Effector memory CD8-positive, alpha-beta T cell (primary cell): ENCODE measurements around the gene NCKIPSD.

Experiments
- ATAC-seq: fragments of 150-1000 bp; cut with Tn5 transposase; replicated peaks from 2 replicates; pipeline ENCODE4 v1.10.0; 2021; ENCODE audit warnings: mild to moderate bottlenecking, moderate library complexity
- DNase-seq, 3 experiments: peaks; one replicate each; pipeline ENCODE4 v3.0.0; 2021
- H3K27ac Mint-ChIP-seq, 2 donors: one replicate each; pipeline ENCODE4 v1.8.0; 2022; ENCODE audit warnings: mild to moderate bottlenecking in 2 of 2, mixed read lengths in 2 of 2, moderate library complexity in 2 of 2
- H3K27me3 Mint-ChIP-seq, 2 donors: one replicate each; pipeline ENCODE4 v1.8.0; 2022; ENCODE audit warnings: mixed read lengths in 2 of 2
- H3K36me3 Mint-ChIP-seq: one replicate; pipeline ENCODE4 v1.8.0; 2022; ENCODE audit warnings: mild to moderate bottlenecking, moderate library complexity, mixed read lengths; ENCODE audit not compliant: insufficient read depth
- H3K4me1 Mint-ChIP-seq, 2 donors: one replicate each; pipeline ENCODE4 v1.8.0; 2022; ENCODE audit warnings: low read depth in 2 of 2, mixed read lengths in 2 of 2
- H3K4me3 Mint-ChIP-seq, 2 donors: one replicate each; pipeline ENCODE4 v1.8.0; 2022; ENCODE audit warnings: mild to moderate bottlenecking in 2 of 2, mixed read lengths in 2 of 2, moderate library complexity in 2 of 2
- H3K9me3 Mint-ChIP-seq, 2 donors: one replicate each; pipeline ENCODE4 v1.8.0; 2022; ENCODE audit warnings: mixed read lengths in 2 of 2

Gene NCKIPSD

GRCh38 chr3:48711727-48712126 is 26.0 kb upstream of the NCKIPSD start:
- H3K9me3 Mint-ChIP-seq, result no peaks in the 10 kb centered on the region
- H3K27ac Mint-ChIP-seq, result peak overlapping the region in 1 of 2 donors; percentile 79
- H3K36me3 Mint-ChIP-seq, result peaks cover 74% of the 10 kb centered on the region
- no peak for DNase-seq
- ATAC-seq, result no peak
- H3K4me3 Mint-ChIP-seq, result peak overlapping the region in 1 of 2 donors; percentile 40
- no peaks in the 10 kb centered on the region for H3K27me3 Mint-ChIP-seq
- peaks cover 47 to 56% of the 10 kb centered on the region in 2 donors for H3K4me1 Mint-ChIP-seq

GRCh38 chr3:48709051-48709461 is 23.3 kb upstream of the NCKIPSD start:
- H3K4me1 Mint-ChIP-seq, result peaks cover 35 to 38% of the 10 kb centered on the region in 2 donors
- H3K9me3 Mint-ChIP-seq, result no peaks in the 10 kb centered on the region
- H3K27ac Mint-ChIP-seq, result peak overlapping the region in 1 of 2 donors; percentile 83
- peak overlapping the region in 1 of 2 donors; percentile 8 for H3K4me3 Mint-ChIP-seq
- DNase-seq, result no peak
- no peaks in the 10 kb centered on the region for H3K27me3 Mint-ChIP-seq
- ATAC-seq, result no peak
- H3K36me3 Mint-ChIP-seq, result peaks cover 65% of the 10 kb centered on the region

- no peak for DNase-seq
- H3K9me3 Mint-ChIP-seq, result no peaks in the 10 kb centered on the region
- H3K4me1 Mint-ChIP-seq, result peaks cover 36% of the 10 kb centered on the region in 2 donors
Observed at GRCh38 chr3:48708481-48708889, 22.8 kb upstream of the NCKIPSD start.

GRCh38 chr3:48707157-48707556 is 21.4 kb upstream of the NCKIPSD start:
- Mint-ChIP-seq H3K36me3 (peaks cover 63% of the 10 kb centered on the region), H3K9me3 (no peaks in the 10 kb centered on the region), H3K27ac (peak overlapping the region in 1 of 2 donors; percentile 44), H3K27me3 (no peaks in the 10 kb centered on the region), H3K4me1 (peaks cover 38 to 40% of the 10 kb centered on the region in 2 donors), H3K4me3 (no peak overlapping the region)
- peak; percentile 67 for ATAC-seq
- no peak for DNase-seq

More at GRCh38 chr3:48708481-48708889, 22.8 kb upstream of the NCKIPSD start:
- Mint-ChIP-seq H3K4me3 (peak overlapping the region in 1 of 2 donors; percentile 17), H3K27ac (peak overlapping the region in 1 of 2 donors; percentile 83), H3K27me3 (no peaks in the 10 kb centered on the region), H3K36me3 (peaks cover 67% of the 10 kb centered on the region)
- ATAC-seq, result no peak

GRCh38 chr3:48702320-48702920 is 16.7 kb upstream of the NCKIPSD start:
- H3K4me1 Mint-ChIP-seq, result peaks cover 29 to 40% of the 10 kb centered on the region in 2 donors
- no peaks in the 10 kb centered on the region for H3K9me3 Mint-ChIP-seq
- peak overlapping the region in 1 of 2 donors; percentile 54 for H3K4me3 Mint-ChIP-seq
- H3K27me3 Mint-ChIP-seq, result no peaks in the 10 kb centered on the region
- ATAC-seq (no peak), DNase-seq (no peak)
- peaks cover 49% of the 10 kb centered on the region for H3K36me3 Mint-ChIP-seq
- peak overlapping the region; percentile 4 to 23 for H3K27ac Mint-ChIP-seq

GRCh38 chr3:48700731-48701405 is 15.2 kb upstream of the NCKIPSD start:
- H3K4me1 Mint-ChIP-seq, result peaks cover 23 to 32% of the 10 kb centered on the region in 2 donors
- no peak for ATAC-seq
- H3K36me3 Mint-ChIP-seq, result peaks cover 44% of the 10 kb centered on the region

GRCh38 chr3:48698891-48699290 is 13.2 kb upstream of the NCKIPSD start:
- H3K9me3 Mint-ChIP-seq, result no peaks in the 10 kb centered on the region
- peak overlapping the region; percentile 8 to 46 for H3K27ac Mint-ChIP-seq
- no peaks in the 10 kb centered on the region for H3K27me3 Mint-ChIP-seq
- ATAC-seq (no peak), DNase-seq (no peak)
- peaks cover 49% of the 10 kb centered on the region for H3K36me3 Mint-ChIP-seq
- H3K4me1 Mint-ChIP-seq, result peaks cover 20 to 38% of the 10 kb centered on the region in 2 donors
- no peak overlapping the region for H3K4me3 Mint-ChIP-seq

More at GRCh38 chr3:48700731-48701405, 15.2 kb upstream of the NCKIPSD start:
- H3K27ac Mint-ChIP-seq, result no peak overlapping the region
- H3K27me3 Mint-ChIP-seq, result no peaks in the 10 kb centered on the region
- no peaks in the 10 kb centered on the region for H3K9me3 Mint-ChIP-seq
- no peak overlapping the region for H3K4me3 Mint-ChIP-seq
- DNase-seq, result no peak

- Mint-ChIP-seq H3K27ac (no peak overlapping the region), H3K4me1 (peaks cover 19 to 42% of the 10 kb centered on the region in 2 donors), H3K36me3 (peaks cover 55% of the 10 kb centered on the region), H3K9me3 (no peaks in the 10 kb centered on the region), H3K27me3 (no peaks in the 10 kb centered on the region), H3K4me3 (no peak overlapping the region)
- ATAC-seq, result no peak
- DNase-seq, result no peak
Observed at GRCh38 chr3:48697952-48698351, 12.2 kb upstream of the NCKIPSD start.

GRCh38 chr3:48696601-48697000 is 10.9 kb upstream of the NCKIPSD start:
- H3K4me1 Mint-ChIP-seq, result peaks cover 12 to 36% of the 10 kb centered on the region in 2 donors
- H3K9me3 Mint-ChIP-seq, result no peaks in the 10 kb centered on the region
- DNase-seq, result no peak
- no peak for ATAC-seq
- peaks cover 56% of the 10 kb centered on the region for H3K36me3 Mint-ChIP-seq
- no peaks in the 10 kb centered on the region for H3K27me3 Mint-ChIP-seq
- peak overlapping the region; percentile 46 to 54 for H3K27ac Mint-ChIP-seq
- no peak overlapping the region for H3K4me3 Mint-ChIP-seq

- H3K36me3 Mint-ChIP-seq, result peaks cover 56% of the 10 kb centered on the region
- no peaks in the 10 kb centered on the region for H3K9me3 Mint-ChIP-seq
- peak overlapping the region; percentile 46 to 54 for H3K27ac Mint-ChIP-seq
- no peak for DNase-seq
- peaks cover 12 to 36% of the 10 kb centered on the region in 2 donors for H3K4me1 Mint-ChIP-seq
- H3K4me3 Mint-ChIP-seq, result no peak overlapping the region
- no peaks in the 10 kb centered on the region for H3K27me3 Mint-ChIP-seq
- no peak for ATAC-seq
Observed at GRCh38 chr3:48696156-48696555, 10.4 kb upstream of the NCKIPSD start.

GRCh38 chr3:48695393-48695753 is 9.7 kb upstream of the NCKIPSD start:
- ATAC-seq, result no peak
- Mint-ChIP-seq H3K9me3 (no peaks in the 10 kb centered on the region), H3K27ac (peak overlapping the region in 1 of 2 donors; percentile 68)

GRCh38 chr3:48694610-48695392 is 9.1 kb upstream of the NCKIPSD start:
- peak overlapping the region in 1 of 2 donors; percentile 68 for H3K27ac Mint-ChIP-seq
- ATAC-seq, result no peak
- H3K27me3 Mint-ChIP-seq, result no peaks in the 10 kb centered on the region
- H3K9me3 Mint-ChIP-seq, result no peaks in the 10 kb centered on the region
- peaks cover 66% of the 10 kb centered on the region for H3K36me3 Mint-ChIP-seq
- DNase-seq, result no peak
- H3K4me1 Mint-ChIP-seq, result peaks cover 7 to 27% of the 10 kb centered on the region in 2 donors
- no peak overlapping the region for H3K4me3 Mint-ChIP-seq

More at GRCh38 chr3:48695393-48695753, 9.7 kb upstream of the NCKIPSD start:
- DNase-seq, result no peak
- Mint-ChIP-seq H3K4me1 (peaks cover 11 to 33% of the 10 kb centered on the region in 2 donors), H3K27me3 (no peaks in the 10 kb centered on the region), H3K4me3 (no peak overlapping the region), H3K36me3 (peaks cover 61% of the 10 kb centered on the region)

- Mint-ChIP-seq H3K36me3 (peaks cover 71% of the 10 kb centered on the region), H3K27me3 (no peaks in the 10 kb centered on the region), H3K27ac (peak overlapping the region in 1 of 2 donors; percentile 60), H3K4me1 (peaks cover 3 to 18% of the 10 kb centered on the region in 2 donors), H3K9me3 (no peaks in the 10 kb centered on the region), H3K4me3 (no peak overlapping the region)
- no peak for ATAC-seq
- DNase-seq, result no peak
Observed at GRCh38 chr3:48693826-48694225, 8.1 kb upstream of the NCKIPSD start.
